ENCODE data around the gene SLX4IP. TPM values are rescaled to one million over a fixed set of nuclear protein-coding genes. Genes with fewer than 3 reads are reported as not detected.

Gene SLX4IP
- total RNA-seq, 1 donor from 2014 or later, result 5.3 TPM

DNA sequence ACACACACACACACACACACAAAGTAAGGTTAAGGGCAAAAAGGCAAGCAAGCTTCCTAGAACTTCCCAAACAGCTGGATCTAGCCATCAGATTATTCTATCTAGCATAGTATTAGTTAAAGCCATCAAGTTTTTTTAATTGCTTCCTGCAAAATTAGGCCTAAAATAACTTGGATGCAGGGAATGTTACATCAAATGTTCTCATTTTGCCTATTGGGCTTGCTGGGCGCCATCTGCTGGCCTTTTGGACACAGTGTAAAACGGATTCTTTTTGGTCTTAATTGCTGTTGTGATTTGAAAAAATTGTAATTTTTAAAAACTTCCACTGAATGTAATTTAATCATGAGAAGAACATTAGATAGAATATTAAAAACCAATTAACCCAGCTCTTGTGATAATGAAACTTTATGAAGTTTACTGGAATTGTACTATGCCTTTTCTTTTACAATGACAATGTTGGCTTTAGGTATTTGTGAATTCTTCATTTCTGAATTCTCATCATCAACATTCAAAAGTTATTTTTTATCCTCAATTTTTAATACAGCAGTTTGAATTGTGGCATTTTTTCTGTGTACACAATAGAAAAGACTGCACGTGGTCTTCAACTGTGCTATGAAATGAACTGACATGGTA, 7.9 kb upstream of the SLX4IP start:
- intact Hi-C loops (cut with micrococcal nuclease), result loop anchor here (1.0 to 10.0 kb wide), 5 partner anchors 111 to 810 kb away; partner anchors contain the start of gene SNAP25

DNA sequence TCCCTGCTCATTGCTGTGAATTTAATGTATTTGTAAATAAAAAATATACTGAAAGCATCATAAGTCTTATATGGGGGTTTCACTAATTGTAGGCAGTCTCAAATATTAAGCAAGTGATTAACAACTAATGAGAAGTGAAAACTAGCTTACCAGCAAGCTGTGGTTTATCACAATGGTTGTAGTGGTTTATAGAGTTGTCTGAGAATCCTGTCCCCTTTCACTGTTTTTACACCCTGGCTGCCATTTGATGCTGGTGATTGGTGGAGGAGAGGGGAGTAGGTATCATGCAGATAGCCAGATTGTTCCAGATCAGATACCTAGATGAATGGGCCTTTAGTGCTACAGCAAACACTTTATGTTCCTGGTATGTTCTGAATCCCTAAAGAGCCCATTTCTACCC, 7.1 kb upstream of the SLX4IP start:
- intact Hi-C loops (cut with micrococcal nuclease), result loop anchor here (10.0 kb wide), 1 partner anchor 333 kb away; no protein-coding TSS in a partner anchor

DNA sequence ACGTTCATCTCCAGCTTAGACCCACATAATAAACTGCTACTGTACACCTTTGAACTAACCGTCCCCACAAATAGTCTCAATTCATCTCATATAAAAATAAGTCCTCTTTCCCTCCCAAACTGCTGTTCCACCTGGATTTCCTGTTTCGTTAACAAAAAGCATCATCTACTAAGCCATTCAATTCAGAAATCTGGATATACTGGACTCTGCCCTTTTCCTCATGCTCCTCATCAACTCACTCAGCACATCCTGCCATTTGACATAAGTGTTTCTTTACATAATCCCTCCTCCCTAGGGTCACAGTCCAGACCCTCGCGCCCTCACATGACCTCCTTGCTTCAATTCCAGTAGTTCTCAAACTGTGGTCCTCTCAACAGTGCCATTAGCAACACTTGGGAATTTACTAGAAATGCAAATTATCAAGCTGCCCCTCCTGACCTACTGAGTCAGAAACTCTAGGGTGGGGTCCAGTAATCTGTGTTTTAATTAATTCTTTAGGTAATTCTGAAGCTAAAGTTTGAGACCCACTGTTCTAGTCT, 5.6 kb upstream of the SLX4IP start:
- intact Hi-C loops (cut with micrococcal nuclease), result loop anchor here (10.0 kb wide), 1 partner anchor 335 kb away; no protein-coding TSS in a partner anchor

DNA sequence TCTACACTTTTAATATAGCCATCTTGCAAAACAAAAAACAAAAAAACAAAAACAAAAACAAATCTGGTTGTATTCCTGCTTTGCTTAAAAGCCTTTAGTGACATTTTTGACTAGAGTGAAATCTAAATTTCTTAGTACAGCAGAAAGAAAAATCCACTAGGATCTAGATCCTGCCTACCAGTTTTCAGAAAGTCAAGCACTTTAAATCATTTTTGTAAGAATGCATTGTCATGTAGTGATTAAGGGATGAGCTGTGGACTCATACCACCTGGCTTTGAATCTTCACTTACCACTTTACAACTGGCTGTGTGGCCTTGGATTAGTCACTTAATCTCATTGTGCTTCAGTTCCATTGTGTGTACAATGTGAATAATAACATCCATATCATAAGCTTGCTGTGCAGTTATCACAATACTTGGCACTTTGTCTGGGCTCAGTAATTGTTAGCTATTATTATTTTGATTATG, 5.1 kb upstream of the SLX4IP start:
- intact Hi-C loops (cut with micrococcal nuclease), result loop anchor here (5.0 to 10.0 kb wide), 2 partner anchors 335 to 1462 kb away; no protein-coding TSS in a partner anchor

DNA sequence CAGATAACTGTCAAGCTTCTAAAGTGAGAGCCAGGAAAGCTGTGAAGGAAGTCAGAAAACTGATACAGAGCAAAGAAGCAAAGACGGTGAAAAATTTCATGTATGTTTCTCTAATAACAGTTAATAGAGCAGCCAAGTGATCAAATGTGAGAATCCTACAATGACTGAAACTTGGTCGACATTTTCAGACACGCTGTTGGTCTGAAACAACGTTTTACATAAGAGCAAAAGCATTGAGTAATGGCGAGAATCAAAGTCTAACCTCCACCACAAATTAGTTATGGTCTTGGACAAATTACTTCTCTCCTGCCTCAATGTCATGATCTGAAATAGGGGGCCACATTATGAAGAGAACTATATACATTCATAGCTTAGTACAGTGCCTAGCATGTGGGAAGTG, 4.4 kb upstream of the SLX4IP start:
- intact Hi-C loops (cut with micrococcal nuclease), result loop anchor here (5.0 kb wide), 1 partner anchor 1462 kb away; no protein-coding TSS in a partner anchor

DNA sequence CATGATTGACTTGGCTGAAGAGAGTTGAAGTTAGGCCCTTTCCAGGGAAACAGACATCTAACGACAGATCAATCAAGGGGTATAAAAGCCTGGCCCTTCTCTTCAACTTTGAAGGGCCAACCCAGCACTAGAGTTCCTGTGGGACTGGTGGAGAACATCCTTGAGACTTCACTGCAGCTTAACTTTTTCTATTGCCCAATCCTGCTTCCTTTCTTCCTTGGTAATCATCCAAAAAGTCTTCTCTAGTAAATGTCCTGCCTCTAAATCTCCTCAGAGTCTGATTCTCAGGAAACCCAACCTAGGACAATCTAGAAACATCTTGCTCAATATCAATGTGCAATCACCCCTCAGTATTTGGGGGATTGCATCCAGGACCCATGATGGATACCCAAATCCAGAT, 3.0 kb upstream of the SLX4IP start:
- intact Hi-C loops (cut with micrococcal nuclease), result loop anchor here (5.0 kb wide), 1 partner anchor 1460 kb away; no protein-coding TSS in a partner anchor

DNA sequence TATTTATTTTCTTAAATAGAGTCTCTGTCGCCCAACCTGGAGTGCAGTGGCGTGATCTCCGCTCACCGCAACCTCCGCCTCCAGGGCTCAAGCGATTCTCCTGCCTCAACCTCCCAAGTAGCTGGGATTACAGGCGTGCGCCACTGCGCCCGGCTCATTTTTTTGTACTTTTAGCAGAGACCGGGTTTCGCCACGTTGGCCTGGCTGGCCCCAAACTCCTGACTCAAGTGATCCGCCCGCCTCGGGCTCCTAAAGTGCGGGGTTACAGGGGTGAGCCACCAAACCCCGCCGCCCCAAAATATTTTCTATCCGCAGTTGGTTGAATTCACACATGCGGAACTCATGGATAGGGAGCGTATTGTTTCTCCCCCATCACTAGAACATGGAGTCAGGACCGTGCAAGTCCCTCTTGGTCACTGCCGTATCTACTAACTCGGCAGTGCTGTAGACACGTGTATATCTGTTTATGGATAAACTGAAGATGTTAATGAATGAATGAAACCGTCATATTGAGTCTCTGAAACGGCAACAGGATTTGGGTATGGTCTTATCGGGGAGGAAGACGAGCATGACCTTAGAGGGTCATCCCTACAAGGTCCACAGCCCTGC, 2.0 kb upstream of the SLX4IP start:
- intact Hi-C loops (cut with micrococcal nuclease), result loop anchor here (5.0 kb wide), 1 partner anchor 1459 kb away; no protein-coding TSS in a partner anchor

DNA sequence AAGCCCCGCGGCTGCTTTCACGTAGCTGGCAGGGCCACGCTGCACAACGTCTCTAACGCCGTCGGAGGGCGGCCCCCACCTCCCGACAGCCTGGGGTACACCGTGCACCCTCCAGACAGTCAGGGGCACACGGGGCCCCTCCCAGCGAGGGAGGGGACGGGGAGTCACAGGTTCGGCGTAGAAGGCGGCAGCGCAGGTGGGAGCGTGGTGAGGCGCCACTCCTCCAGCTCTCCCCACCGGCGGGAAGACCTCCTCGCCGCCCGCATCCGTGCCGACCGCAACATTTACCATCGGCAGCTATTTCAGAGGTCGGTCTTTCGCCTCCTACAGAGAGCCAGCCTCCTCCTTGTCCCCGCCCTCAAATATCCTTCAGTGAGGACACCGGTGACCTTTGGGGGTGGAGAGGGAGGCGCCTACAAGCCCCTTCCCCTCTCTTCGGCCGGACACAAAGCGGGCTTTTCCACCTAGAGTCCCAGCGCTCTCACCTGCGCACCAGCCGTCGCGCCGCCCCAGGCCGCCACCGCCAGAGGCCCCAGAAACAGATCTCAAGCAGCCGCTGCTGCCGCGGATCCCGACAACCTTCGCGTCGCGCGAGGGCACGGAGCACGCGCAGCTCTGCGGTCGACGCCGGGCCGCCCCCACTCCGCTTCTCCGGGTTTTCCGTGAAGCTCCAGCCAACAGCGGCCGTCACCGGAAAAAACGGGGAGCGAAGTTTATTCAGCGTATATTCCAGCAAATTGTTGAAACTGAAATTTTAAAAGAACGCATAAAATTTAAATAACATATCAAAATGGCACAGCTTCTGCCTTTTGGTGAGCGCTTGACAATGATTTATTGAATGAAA, 1.3 kb upstream of the SLX4IP start, which contains the start of gene MKKS:
TSS of gene MKKS (minus strand) at position 600 of the 844 bp plus-strand sequence. CDS start 20,708 bp downstream, outside the sequence.
- intact Hi-C loops (cut with micrococcal nuclease), result loop anchor here (1.0 to 5.0 kb wide), 6 partner anchors 67 to 1458 kb away; partner anchors contain the start of gene SNAP25

DNA sequence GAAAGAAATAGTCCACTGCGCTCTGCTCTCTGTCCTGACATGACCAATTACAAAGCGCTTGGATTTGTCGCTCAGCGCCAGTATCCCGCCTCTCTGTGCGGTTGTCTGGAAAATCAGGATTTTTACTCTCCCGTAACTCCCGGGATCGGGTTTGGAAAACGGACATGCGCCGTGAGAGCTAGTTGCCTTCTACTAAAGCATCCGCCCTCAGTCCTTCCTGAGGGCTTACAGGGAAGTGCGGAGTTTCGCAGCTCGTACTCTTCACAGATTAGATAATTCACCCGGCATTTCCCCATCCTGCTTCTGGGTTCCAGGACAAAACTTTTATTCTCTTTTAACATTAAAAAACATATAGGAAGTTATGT, 656 bp upstream of the SLX4IP start:
- intact Hi-C loops (cut with micrococcal nuclease), result loop anchor here (1.0 to 5.0 kb wide), 6 partner anchors 66 to 1458 kb away; partner anchors contain the start of gene SNAP25

DNA sequence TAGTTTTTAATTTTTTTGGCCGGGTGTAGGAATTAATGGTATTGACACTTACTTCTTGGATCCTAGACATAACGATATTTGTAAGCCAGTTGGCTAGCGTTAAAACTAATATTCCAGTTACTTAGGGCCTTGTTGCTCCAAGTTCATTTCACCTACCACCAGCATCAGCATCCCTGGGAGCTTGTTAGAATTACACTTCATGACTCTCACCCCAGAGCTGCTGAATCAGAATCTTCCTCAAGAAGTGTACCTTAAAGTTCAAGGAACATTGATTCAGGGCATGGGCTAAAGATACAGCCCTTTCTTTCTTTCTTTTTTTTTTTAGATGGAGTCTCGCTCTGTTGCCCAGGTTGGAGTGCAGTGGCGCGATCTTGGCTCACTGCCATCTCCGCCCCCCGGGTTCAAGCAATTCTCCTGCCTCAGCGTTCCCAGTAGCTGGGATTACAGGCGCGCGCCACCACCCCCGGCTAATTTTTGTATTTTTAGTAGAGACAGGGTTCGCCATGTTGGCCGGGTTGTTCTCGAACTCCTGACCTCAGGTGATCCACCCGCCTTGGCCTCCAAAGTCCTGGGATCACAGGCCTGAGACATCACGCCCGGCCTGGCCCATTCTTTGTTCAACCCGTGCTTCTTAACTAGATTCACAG, 1.1 kb downstream of the SLX4IP start:
- intact Hi-C loops (cut with micrococcal nuclease), result no loop called here

DNA sequence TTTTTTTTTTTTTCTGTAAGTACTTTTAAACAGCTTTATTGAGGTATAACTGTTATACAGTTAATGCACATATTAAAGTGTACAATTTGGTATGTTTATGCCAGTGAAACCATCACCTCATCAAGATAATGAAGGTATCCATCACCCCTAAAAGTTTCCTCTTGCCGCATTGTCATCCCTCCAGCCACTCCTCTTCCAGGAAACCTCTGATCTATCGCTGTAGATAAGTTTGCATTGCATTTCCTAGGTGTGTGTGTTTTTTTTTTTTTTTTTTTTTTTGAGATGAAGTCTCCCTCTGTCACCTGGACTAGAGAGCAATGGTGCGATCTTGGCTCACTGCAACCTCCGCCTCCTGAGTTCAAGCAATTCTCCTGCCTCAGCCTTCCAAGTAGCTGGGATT, 3.1 kb downstream of the SLX4IP start:
- intact Hi-C loops (cut with micrococcal nuclease), result no loop called here

DNA sequence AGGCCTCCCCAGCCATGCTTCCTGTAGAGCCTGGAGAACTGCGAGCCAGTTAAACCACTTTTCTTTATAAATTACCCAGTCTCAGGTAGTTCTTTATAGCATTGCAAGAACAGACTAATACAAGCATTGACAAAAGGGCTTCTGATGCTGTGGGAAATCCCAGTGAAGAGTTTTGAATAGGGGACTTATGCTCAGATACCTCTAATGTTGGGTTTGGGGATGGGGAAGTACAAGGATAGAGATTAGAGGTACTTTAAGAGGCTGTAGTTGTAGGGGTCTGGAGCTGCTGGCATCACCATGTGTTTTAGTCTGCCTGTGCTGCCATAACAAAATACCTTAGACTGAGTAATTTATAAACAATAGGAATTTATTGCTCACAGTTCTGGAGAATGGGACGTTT, 8.8 kb downstream of the SLX4IP start:
- intact Hi-C loops (cut with micrococcal nuclease), result no loop called here

DNA sequence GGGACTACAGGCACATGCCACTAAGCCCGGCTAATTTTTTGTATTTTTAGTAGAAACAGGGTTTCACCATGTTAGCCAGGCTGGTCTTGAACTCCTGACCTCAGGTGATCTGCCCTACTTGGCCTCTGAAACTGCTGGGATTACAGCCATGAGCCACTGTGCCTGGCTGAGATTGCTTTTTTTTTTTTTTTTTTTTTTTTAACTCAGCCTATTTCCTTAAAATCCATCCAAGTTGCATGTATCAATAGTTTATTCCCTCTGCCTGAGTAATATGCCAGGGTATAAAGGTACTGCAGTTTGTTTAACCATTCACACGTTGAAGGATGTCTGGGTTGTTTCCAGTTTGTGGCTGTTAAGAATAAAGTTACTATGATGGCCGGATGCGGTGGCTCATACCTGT, 10.7 kb downstream of the SLX4IP start:
- intact Hi-C loops (cut with micrococcal nuclease), result no loop called here

DNA sequence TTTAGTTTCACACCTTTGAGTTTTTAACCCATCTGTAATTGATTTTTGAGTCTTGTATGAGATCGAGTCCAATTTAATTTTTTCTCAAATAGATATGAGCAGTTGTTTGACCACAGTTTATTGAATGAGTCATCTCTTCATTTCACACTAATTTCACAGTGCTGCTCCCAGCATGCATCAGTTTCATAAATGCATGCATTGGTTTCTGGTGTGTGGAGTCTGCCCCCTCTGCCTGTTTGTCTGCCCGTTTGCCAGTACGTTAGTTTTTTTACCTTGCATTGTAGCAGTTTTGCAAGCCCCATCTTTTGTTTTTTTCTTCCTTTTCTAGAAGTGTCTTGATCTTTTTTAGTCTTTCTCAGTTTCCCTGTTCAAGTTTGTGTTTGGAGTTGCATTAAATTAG, 11.9 kb downstream of the SLX4IP start:
- intact Hi-C loops (cut with micrococcal nuclease), result loop anchor here (1.0 kb wide), 1 partner anchor 12 kb away; the partner anchor contains the start of gene SLX4IP

DNA sequence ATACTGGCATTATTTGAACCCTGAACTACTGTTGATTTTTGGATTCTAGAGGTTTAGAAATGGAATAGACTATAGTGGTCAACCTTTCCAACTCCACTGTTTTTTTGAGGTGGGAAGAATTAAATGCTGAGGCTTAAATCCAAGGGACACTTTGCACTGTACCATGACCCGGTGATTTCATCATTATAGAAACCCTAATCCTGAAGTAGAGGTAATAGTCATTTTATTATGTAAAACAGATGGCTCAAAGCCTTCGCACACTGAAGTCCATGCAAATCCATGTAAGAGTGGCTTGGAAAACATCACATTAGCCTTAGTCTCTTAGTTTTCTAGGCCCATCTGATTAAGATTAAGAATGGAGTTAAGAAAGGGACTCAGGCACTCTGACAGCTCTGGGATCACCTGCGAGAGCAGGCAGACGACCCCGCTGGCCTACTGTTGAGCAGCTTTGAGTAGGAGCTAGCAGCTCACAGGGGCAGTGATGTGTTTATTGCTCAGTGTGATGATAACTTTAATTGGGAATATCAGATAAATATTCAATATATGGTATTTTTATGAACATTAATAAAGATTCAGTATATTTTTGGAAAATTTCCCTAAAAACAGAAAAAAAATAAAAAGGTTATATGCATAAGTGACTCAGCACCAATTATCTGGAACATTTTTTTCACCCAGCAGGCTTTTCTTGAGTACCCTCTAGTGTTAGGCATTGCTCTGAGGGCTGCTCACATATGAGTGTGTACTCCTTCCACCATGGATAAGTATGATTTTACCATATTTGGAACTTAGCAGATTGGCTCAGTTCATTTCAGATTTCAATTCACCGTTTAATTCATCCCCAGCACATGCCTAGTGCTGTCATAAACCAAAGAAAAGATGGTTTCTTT, 13.4 kb downstream of the SLX4IP start:
- intact Hi-C loops (cut with micrococcal nuclease), result no loop called here

DNA sequence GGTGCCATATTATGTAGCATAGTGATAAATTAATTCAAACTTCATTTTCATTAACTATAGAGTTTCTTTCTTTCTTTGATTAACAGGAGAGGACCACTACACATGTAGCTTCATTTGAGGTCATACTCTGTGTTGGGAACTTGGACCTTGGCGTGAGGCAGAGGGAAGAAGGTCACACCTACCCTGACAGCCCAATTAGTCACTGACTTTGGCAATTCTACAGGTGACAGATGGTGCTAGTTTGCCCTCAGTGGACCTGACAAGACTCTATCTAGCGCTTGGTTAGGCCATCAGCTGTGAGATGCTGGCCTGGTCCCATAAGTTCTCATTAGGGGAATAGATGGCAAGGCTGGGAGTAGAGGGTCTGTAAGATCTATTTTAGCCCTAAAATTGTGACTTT, 14.2 kb downstream of the SLX4IP start:
- intact Hi-C loops (cut with micrococcal nuclease), result no loop called here

DNA sequence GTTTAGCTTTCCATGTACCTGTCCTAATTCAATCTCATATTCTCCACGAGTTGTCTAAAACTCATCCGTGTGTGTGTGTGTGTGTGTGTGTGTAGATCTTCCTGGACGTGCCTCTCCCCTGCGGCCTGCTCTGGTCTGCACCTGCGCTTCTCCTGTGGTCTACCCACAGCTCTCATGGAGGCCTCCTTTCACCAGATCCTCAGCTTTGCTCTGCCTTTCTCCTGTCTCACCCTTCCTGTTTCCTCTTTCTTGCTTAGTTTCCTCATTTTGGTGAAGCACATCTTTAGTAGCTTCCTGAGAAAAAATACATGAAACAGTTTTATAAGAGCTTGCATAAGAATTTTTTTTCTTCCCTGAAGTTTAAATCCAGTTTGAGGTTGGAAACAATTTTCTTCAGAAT, 18.1 kb downstream of the SLX4IP start:
- intact Hi-C loops (cut with micrococcal nuclease), result no loop called here

DNA sequence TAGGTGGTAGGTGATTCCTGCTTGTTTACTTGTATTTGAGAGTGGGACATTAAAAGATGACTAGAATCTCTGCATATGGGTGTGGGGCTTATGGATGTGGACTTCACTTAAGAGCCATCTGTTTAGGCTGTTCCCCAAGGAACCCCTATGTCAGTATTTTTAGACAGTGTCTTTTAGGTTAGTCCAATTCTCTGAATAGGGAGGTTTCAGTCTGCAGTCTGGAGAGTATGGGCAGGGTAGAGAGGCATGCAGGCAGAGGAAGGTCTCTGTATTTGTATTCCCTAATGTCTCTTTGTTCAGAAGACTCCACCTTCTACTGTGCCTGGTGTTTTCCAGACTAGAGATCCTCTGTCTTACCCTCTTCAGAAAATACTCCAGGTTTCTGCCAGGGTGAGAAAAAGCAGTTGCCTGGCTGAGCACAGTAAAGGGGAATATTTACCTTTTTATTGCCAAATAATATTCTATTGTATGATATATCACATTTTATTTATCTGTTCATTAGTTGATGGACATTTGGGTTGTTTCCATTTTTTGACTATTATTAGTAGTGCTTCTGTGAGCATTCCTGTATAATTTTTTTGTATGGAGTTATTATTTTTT, 19.1 kb downstream of the SLX4IP start:
- intact Hi-C loops (cut with micrococcal nuclease), result no loop called here

DNA sequence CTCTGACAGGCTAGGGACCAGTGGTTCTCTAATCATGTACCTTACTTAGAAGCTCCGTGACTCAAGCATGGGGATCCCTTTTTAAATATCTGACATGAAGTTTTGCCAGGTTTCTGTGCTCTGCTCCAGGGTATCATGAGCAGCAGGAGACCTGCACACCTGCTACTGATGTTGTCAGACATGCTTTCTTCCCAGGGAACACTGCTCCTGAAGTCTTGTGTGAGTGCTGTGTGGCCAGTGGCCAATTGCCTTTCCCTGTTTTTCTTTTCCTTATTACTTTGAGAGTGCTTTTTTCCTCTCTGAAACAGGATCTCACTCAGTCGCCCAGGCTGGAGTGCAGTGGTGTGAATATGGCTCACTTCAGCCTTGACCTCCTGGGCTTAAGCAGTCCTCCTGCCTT, 26.4 kb downstream of the SLX4IP start:
- intact Hi-C loops (cut with micrococcal nuclease), result loop anchor here (10.0 kb wide), 1 partner anchor 813 kb away; no protein-coding TSS in a partner anchor

Measured in T-helper 1 cell treated with Interleukin-12 subunit alpha and Interleukin-12 subunit beta and Interleukin-4 antibody, amounts not matched to agents 30 ng/mL and 1 ng/mL, for 36 hours (primary cell).